GM18502 (cell line): Measurements from ENCODE around the gene HSPD1.

ENCODE experiments used
- ATAC-seq: cut with Tn5 transposase; IDR thresholded peaks from one replicate; pipeline ENCODE4 v1.9.1; 2021; ENCODE audit warnings: mild to moderate bottlenecking; ENCODE audit not compliant: unreplicated experiment, poor library complexity

Gene HSPD1

DNA sequence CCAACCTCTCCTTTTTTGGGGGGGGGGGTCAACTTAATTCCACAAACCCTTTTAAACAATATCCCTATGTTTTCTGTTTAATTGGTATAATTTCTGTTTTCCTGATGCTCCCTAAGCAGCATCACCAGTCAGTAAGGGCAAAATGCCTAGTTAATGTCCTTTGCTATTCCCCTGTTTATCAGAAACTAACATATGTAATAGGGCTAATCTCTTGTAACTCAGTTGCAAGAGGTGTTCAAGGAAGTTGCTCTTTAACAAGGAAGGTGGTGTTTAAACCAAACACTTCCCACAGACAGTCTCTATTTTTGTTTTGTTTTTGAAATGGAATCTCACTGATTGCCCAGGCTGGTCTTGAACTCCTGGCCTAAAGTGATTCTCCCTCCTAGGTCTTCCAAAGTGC lies 52.8 kb downstream of the HSPD1 start:
- no peak for ATAC-seq

- ATAC-seq, result no peak
Measured at GRCh38 chr2:197445746-197446145, 53.9 kb downstream of the HSPD1 start.

DNA sequence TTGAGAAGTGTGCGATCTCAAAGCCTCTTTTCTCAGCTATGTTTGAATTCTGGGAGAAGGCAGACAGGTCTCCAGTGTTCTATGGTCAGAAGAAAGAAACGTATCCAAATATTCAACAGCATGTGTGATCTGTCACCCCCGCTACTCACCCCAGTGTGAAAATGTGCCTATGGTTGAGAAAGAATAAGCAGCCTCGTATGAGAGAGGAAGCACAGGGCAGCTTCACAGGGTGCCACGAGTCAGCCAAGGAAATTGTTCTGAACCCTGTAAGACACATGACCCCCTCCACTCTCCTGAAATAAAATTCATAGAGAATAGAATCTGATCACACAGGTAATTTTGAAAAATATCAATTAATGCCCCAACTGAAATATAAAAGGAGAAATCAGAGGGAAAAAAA lies 56.8 kb downstream of the HSPD1 start:
- ATAC-seq, result no peak

DNA sequence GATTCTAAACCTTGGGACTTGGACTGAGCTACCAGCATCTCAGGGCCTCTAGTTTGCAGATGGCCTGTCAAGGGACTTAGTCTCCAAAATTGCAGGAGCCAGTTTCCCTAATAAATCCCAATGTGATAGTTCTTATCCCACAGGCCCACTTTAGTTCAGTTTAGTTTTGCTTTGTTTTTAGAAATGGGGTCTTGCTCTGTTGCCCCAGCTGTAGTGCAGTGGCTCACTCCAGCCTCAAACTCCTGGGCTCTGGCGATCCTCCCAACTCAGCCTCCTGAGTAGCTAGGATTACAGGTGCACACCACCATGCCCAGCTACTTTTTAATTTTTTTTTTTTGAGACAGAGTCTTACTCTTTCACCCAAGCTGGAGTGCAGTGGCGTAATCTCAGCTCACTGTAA lies 62.3 kb downstream of the HSPD1 start:
- no peak for ATAC-seq
